ENCODE data around the gene LSS. TPM values are rescaled to one million over a fixed set of nuclear protein-coding genes. Genes with fewer than 3 reads are reported as not detected.
A peak's percentile ranks its signal among the peaks of the same experiment; 100 is the strongest.
"Not testable (repeated sequence)": the region's sequence is repeated elsewhere in the genome, so short reads cannot be mapped to it uniquely, and the experiment has no call there.

The LSS gene
- total and polyA plus RNA-seq, 8 donors, result 16.1 to 34.1 (median 25.2) TPM

GRCh38 chr21:46171585-46171984 lies 57.0 kb downstream of the LSS start:
- WGBS, 2 donors, result 34 to 65% methylated on average over 2 of the region's 2 CpGs
- ATAC-seq, result no peak

GRCh38 chr21:46170436-46171193 lies 58.0 kb downstream of the LSS start:
- H3K4me1 ChIP-seq; intact Hi-C loops (cut with DNase I); H3K36me3 ChIP-seq; FAIRE-seq; ATAC-seq; H3K4me3 ChIP-seq; H3K9me3 ChIP-seq; H3K27me3 ChIP-seq; H3K27ac ChIP-seq: not testable (repeated sequence)
- WGBS, 2 donors, result 87% methylated on average over 1 of the region's 1 CpG
- peak in 1 of 6 donors; percentile 8 for DNase-seq

More at GRCh38 chr21:46171585-46171984, 57.0 kb downstream of the LSS start:
- Histone ChIP-seq H3K4me3 (no peak overlapping the region), H3K9me3 (no peaks in the 10 kb centered on the region), H3K27ac (no peak overlapping the region), H3K36me3 (no peaks in the 10 kb centered on the region), H3K4me1 (no peaks in the 10 kb centered on the region), H3K27me3 (no peaks in the 10 kb centered on the region)
- FAIRE-seq (no peak), DNase-seq (no peak)
- TF ChIP-seq CTCF (IDR thresholded peaks at IDR 0.05), result no peak
- intact Hi-C loops (cut with DNase I), result no loop called here

- Histone ChIP-seq H3K36me3 (no peaks in the 10 kb centered on the region), H3K27me3 (no peaks in the 10 kb centered on the region), H3K9me3 (no peaks in the 10 kb centered on the region), H3K27ac (no peak overlapping the region), H3K4me1 (no peaks in the 10 kb centered on the region), H3K4me3 (no peak overlapping the region)
- no peak for TF ChIP-seq CTCF (IDR thresholded peaks at IDR 0.05)
- WGBS, 2 donors, result 66 to 78% methylated on average over 8 of the region's 8 CpGs
- FAIRE-seq (no peak), DNase-seq (peak in 1 of 6 donors; percentile 32), ATAC-seq (peak in 2 of 4 donors; percentile 74 to 79)
- intact Hi-C loops (cut with DNase I), result no loop called here
Measured at GRCh38 chr21:46168659-46169386, 59.8 kb downstream of the LSS start.

GRCh38 chr21:46168238-46168637 lies 60.3 kb downstream of the LSS start:
- ATAC-seq, result no peak
- no peaks in the 10 kb centered on the region for H3K9me3 ChIP-seq
- no peaks in the 10 kb centered on the region for H3K4me1 ChIP-seq

GRCh38 chr21:46165098-46165497 lies 63.5 kb downstream of the LSS start:
- Histone ChIP-seq H3K4me1 (no peaks in the 10 kb centered on the region), H3K27ac (no peak overlapping the region), H3K27me3 (no peaks in the 10 kb centered on the region), H3K4me3 (no peak overlapping the region), H3K36me3 (no peaks in the 10 kb centered on the region), H3K9me3 (no peaks in the 10 kb centered on the region)
- FAIRE-seq, result no peak
- ATAC-seq, result no peak
- TF ChIP-seq CTCF (IDR thresholded peaks at IDR 0.05), result no peak
- DNase-seq, result no peak
- intact Hi-C loops (cut with DNase I), result no loop called here

More at GRCh38 chr21:46168238-46168637, 60.3 kb downstream of the LSS start:
- H3K27ac ChIP-seq, result no peak overlapping the region
- intact Hi-C loops (cut with DNase I), result no loop called here
- DNase-seq (peak in 3 of 6 donors; percentile 12 to 52 (median 45)), FAIRE-seq (no peak)
- no peak for TF ChIP-seq CTCF (IDR thresholded peaks at IDR 0.05)
- 71 to 87% methylated on average over 14 of the region's 14 CpGs for WGBS, 2 donors
- H3K27me3 ChIP-seq, result no peaks in the 10 kb centered on the region
- H3K4me3 ChIP-seq, result no peak overlapping the region
- H3K36me3 ChIP-seq, result no peaks in the 10 kb centered on the region

All from pancreas (tissue), 10 donors.